ENCODE results near the gene PATE1.
"Not testable (repeated sequence)": the region's sequence is repeated elsewhere in the genome, so short reads cannot be mapped to it uniquely, and the experiment has no call there.

Gene PATE1, protein sequence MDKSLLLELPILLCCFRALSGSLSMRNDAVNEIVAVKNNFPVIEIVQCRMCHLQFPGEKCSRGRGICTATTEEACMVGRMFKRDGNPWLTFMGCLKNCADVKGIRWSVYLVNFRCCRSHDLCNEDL

DNA sequence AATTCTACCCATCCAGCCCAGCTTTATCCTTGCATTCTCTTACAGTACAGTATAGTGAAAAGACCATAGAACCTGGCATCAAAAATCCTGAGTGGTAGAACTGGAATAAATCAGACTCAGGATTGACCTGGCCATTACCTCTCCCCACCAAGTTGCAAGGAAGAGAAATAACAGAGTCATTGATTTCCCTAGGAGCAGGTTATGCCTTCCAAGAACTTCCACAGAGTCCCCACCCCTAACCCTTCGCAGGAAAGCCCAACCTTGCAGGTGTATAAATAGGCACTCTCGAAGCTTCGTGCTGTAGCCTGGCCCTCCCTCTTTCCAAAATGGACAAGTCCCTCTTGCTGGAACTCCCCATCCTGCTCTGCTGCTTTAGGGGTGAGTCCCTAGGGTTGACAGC, at the start of gene PATE1:
PATE1 (plus strand) TSS at position 301 of the 400 bp plus-strand sequence; CDS start at position 327, 26 bp downstream.
- H3K27me3 ChIP-seq = peaks cover 0 to 2% of the 10 kb centered on the region in 2 donors
- H3K4me3 ChIP-seq = no peak within 1 kb of the TSS
- DNase-seq = no peak
- no peaks in the 10 kb centered on the region for H3K4me1 ChIP-seq
- H3K27ac ChIP-seq = no peak within 1 kb of the TSS
- no peaks in the 10 kb centered on the region for H3K36me3 ChIP-seq
- H3K9me3 ChIP-seq = no peaks in the 10 kb centered on the region
- TF ChIP-seq, protein P1, sequence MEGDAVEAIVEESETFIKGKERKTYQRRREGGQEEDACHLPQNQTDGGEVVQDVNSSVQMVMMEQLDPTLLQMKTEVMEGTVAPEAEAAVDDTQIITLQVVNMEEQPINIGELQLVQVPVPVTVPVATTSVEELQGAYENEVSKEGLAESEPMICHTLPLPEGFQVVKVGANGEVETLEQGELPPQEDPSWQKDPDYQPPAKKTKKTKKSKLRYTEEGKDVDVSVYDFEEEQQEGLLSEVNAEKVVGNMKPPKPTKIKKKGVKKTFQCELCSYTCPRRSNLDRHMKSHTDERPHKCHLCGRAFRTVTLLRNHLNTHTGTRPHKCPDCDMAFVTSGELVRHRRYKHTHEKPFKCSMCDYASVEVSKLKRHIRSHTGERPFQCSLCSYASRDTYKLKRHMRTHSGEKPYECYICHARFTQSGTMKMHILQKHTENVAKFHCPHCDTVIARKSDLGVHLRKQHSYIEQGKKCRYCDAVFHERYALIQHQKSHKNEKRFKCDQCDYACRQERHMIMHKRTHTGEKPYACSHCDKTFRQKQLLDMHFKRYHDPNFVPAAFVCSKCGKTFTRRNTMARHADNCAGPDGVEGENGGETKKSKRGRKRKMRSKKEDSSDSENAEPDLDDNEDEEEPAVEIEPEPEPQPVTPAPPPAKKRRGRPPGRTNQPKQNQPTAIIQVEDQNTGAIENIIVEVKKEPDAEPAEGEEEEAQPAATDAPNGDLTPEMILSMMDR (IDR thresholded peaks at IDR 0.05) = no peak
- intact Hi-C loops (cut with DNase I; ENCODE audit: low total_unique reads) = no loop called here

DNA sequence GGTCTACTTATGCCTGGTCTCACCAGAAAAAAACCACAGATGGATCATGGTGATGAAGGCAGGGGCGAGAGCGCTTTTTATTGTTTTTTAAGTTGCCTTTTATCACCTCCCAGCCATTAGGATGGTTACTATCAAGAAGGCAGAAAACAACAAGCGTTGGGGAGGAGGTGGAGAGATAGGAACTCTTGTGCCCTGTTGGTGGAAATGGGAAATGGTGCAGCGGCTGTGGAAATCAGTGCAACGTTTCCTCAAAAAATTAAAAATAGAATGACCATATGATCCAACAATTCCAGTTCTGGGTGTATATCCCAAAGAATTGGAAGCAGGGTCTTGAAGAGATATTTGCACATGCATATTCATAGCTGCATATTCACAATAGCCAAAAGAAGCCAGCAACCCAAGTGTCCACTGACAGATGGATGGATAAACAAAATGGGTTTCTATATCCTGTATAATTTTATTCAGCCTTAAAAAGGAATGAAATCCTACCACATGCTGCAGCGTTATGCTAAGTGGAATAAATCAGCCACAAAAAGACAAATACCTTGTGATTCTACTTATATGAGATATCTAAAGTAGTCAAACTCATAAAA, 45.0 kb upstream of the PATE1 start:
- Histone ChIP-seq H3K4me3 (no peak overlapping the region), H3K9me3 (no peaks in the 10 kb centered on the region), H3K27ac (no peak overlapping the region), H3K4me1 (no peaks in the 10 kb centered on the region), H3K36me3 (no peaks in the 10 kb centered on the region), H3K27me3 (no peaks in the 10 kb centered on the region)
- intact Hi-C loops (cut with DNase I; ENCODE audit: low total_unique reads) = no loop called here
- TF ChIP-seq, protein P1 (IDR thresholded peaks at IDR 0.05) = no peak
- DNase-seq = no peak

DNA sequence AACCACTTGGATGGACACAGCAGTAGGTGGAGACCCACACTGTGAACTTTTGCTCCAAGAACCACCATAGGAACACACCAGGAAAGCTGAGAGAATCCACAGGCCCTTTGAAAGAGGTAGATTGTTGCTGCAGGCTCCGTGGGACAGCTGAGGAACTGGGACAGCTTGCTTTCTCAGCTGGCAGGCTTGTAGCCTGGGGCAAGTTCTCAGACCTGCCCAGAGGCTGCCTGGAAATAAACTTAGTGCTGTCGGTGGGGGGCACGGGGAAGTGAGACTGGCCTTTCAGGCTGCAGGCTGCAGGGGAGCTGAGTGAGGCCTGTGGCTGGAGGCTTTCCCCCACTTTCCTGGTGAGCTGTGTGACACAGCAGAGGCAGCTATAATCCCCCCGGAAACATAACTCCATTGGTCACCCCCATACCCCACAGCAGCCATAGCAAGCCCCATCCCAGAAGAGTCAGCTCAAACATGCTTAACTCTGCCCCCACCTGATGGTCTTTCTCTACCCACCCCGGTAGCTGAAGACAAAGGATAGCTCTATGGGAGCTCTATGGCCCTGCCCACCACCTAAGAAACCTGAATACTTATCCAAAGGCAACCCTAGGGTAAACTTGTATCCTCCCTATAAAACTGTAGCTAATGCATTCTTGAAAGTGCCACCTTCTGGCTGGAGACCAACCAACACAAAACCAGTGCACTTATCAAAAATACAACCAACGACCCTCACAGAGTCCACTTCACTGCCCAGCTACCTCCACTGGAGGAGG, 44.0 kb upstream of the PATE1 start:
- H3K9me3 ChIP-seq = no peaks in the 10 kb centered on the region
- no peaks in the 10 kb centered on the region for H3K4me1 ChIP-seq
- no peak overlapping the region for H3K27ac ChIP-seq
- no peak overlapping the region for H3K4me3 ChIP-seq
- intact Hi-C loops (cut with DNase I; ENCODE audit: low total_unique reads) = no loop called here
- TF ChIP-seq, protein P1 (IDR thresholded peaks at IDR 0.05) = no peak
- DNase-seq = no peak
- no peaks in the 10 kb centered on the region for H3K27me3 ChIP-seq
- H3K36me3 ChIP-seq = no peaks in the 10 kb centered on the region

DNA sequence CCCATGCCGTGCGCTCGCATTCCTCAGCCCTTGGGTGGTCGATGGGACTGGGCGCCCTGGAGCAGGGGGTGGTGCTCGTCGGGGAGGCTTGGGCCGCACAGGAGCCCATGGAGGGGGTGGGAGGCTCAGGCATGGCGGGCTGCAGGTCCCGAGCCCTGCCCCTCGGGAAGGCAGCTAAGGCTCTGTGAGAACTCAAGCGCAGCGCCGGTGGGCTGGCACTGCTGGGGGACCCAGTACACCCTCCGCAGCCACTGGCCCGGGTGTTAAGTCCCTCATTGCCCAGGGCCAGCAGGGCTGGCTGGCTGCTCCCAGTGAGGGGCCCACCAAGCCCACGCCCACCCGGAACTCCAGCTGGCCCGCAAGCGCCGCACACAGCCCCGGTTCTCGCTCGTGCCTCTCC, 41.4 kb upstream of the PATE1 start:
- DNase-seq; H3K27ac ChIP-seq; intact Hi-C loops (cut with DNase I; ENCODE audit: low total_unique reads); H3K27me3 ChIP-seq; H3K9me3 ChIP-seq; H3K36me3 ChIP-seq; H3K4me3 ChIP-seq; H3K4me1 ChIP-seq: not testable (repeated sequence)

DNA sequence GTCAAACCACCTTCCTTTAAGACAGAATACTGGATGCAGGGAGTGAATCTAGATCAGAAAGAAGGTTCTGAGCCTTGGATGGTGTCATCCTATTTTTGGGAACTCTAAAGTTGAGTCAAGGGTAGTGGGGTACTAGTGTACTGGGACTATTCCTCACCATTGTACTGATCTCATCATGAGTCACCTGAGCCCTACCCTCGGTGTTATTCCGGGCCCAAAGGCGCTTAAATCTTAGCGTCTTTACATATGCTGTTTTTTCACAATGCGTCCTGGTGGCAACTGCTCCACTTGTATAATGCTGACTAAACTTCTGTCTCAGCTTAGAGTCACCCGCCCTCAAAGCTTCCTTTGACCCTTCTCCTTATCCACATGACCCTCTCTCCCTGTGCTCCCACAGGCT, 25.3 kb upstream of the PATE1 start:
- H3K27ac ChIP-seq = no peak overlapping the region
- no peaks in the 10 kb centered on the region for H3K4me1 ChIP-seq
- no peak overlapping the region for H3K4me3 ChIP-seq
- no peaks in the 10 kb centered on the region for H3K36me3 ChIP-seq
- intact Hi-C loops (cut with DNase I; ENCODE audit: low total_unique reads) = no loop called here
- no peaks in the 10 kb centered on the region for H3K27me3 ChIP-seq
- peaks cover 0 to 9% (median 0%) of the 10 kb centered on the region in 3 donors for H3K9me3 ChIP-seq
- TF ChIP-seq, protein P1 (IDR thresholded peaks at IDR 0.05) = no peak
- no peak for DNase-seq

DNA sequence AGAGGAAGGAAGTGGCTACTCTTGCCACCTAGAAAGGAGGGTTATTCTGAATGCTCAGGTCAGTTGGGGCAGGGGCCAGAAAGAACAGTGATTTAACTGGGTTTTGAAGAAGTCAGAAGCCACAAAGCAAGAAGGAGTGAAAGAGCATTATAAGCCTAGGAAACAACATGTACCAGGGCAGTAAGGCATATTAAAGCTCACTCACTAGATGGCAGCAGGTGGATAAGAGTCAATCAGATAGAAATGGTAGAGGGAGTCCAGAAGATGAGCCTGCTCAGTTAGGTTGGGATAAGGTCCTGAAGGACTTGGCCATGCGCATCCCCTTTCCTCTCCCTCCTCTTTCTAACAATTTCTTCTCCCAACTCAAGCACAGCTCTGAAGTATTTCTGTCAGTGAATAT, 22.0 kb upstream of the PATE1 start:
- Histone ChIP-seq H3K27me3 (no peaks in the 10 kb centered on the region), H3K4me1 (no peaks in the 10 kb centered on the region), H3K9me3 (no peaks in the 10 kb centered on the region), H3K4me3 (no peak overlapping the region), H3K27ac (no peak overlapping the region), H3K36me3 (no peaks in the 10 kb centered on the region)
- intact Hi-C loops (cut with DNase I; ENCODE audit: low total_unique reads) = no loop called here
- no peak for DNase-seq
- TF ChIP-seq, protein P1 (IDR thresholded peaks at IDR 0.05) = no peak
